ENCODE measurements around the gene FOXJ3. TPM values are rescaled to one million over a fixed set of nuclear protein-coding genes. Genes with fewer than 3 reads are reported as not detected.

Gene FOXJ3
- total and polyA plus RNA-seq, 2 of the 13 experiments (the other 11 are each of a cell fraction or from before 2014, with no cell fraction given): 16.6 to 48.5 TPM

DNA sequence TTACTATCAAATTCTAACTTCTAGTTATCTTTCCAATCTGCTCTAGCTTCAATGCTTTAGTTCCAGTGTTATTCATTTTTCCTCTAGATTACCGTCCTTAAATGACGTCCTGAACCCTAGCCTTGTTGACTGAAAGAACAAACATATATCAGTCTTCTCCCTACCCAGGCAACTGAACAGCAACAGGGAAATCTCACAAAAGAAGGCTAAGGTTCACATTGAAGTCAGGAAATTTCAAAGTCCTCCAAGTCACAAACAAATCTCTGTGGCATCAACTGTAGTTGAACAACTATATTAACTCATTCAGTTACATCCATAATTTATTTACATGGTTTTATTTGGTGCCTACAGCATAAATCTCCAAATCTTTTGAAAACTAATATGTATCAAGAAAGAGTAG, 19.5 kb downstream of the FOXJ3 start (continued):
- TF ChIP-seq ZNF749 (CRISPR knock-in tag; IDR thresholded peaks at IDR 0.05; ENCODE audit: borderline replicate concordance) (no peak), ZNF17 (CRISPR knock-in tag; IDR thresholded peaks at IDR 0.05) (no peak), REST (IDR thresholded peaks at IDR 0.05; ENCODE audit: borderline replicate concordance in 1 of 2, low read depth in 1 of 2, low read length in 2 of 2) (no peak), ZNF382 (CRISPR knock-in tag; IDR thresholded peaks at IDR 0.05; ENCODE audit: borderline replicate concordance) (no peak), KDM1A (CRISPR knock-in tag; IDR thresholded peaks at IDR 0.05) (no peak), SNRNP70 (IDR thresholded peaks at IDR 0.05; ENCODE audit: low read depth, low read length) (no peak), NFYB (CRISPR knock-in tag; IDR thresholded peaks at IDR 0.05) (no peak), ZNF430 (CRISPR knock-in tag; IDR thresholded peaks at IDR 0.05) (0 out of 2 replicates have a peak, but pooled peaks have one; percentile 26), ZNF296 (CRISPR knock-in tag; conservative IDR thresholded peaks at IDR 0.05) (no peak), FOXP4 (CRISPR knock-in tag; IDR thresholded peaks at IDR 0.05) (peak; percentile 66), ETV6 (CRISPR knock-in tag; conservative IDR thresholded peaks at IDR 0.05) (no peak), LBX2 (CRISPR knock-in tag; IDR thresholded peaks at IDR 0.05; ENCODE audit: borderline replicate concordance) (no peak), ZNF558 (CRISPR knock-in tag; IDR thresholded peaks at IDR 0.05; ENCODE audit: borderline replicate concordance) (no peak), FOXA3 (CRISPR knock-in tag; IDR thresholded peaks at IDR 0.05) (peak; percentile 82), ZNF660 (CRISPR knock-in tag; IDR thresholded peaks at IDR 0.05; ENCODE audit: borderline replicate concordance, low read depth) (no peak), ZNF333 (CRISPR knock-in tag; IDR thresholded peaks at IDR 0.05; ENCODE audit: borderline replicate concordance) (no peak), MIXL1 (CRISPR knock-in tag; IDR thresholded peaks at IDR 0.05) (peak; percentile 31; the same call in 1 of the 2 replicates), ZNF790 (CRISPR knock-in tag; IDR thresholded peaks at IDR 0.05; ENCODE audit: borderline replicate concordance) (no peak), BRF2 (CRISPR knock-in tag; IDR thresholded peaks at IDR 0.05) (no peak)
- TF ChIP-seq, protein P1, sequence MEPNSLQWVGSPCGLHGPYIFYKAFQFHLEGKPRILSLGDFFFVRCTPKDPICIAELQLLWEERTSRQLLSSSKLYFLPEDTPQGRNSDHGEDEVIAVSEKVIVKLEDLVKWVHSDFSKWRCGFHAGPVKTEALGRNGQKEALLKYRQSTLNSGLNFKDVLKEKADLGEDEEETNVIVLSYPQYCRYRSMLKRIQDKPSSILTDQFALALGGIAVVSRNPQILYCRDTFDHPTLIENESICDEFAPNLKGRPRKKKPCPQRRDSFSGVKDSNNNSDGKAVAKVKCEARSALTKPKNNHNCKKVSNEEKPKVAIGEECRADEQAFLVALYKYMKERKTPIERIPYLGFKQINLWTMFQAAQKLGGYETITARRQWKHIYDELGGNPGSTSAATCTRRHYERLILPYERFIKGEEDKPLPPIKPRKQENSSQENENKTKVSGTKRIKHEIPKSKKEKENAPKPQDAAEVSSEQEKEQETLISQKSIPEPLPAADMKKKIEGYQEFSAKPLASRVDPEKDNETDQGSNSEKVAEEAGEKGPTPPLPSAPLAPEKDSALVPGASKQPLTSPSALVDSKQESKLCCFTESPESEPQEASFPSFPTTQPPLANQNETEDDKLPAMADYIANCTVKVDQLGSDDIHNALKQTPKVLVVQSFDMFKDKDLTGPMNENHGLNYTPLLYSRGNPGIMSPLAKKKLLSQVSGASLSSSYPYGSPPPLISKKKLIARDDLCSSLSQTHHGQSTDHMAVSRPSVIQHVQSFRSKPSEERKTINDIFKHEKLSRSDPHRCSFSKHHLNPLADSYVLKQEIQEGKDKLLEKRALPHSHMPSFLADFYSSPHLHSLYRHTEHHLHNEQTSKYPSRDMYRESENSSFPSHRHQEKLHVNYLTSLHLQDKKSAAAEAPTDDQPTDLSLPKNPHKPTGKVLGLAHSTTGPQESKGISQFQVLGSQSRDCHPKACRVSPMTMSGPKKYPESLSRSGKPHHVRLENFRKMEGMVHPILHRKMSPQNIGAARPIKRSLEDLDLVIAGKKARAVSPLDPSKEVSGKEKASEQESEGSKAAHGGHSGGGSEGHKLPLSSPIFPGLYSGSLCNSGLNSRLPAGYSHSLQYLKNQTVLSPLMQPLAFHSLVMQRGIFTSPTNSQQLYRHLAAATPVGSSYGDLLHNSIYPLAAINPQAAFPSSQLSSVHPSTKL (CRISPR knock-in tag; IDR thresholded peaks at IDR 0.05): peak; percentile 70
